WI38 (cell line): ENCODE measurements around the gene MIPOL1.
"Not testable (repeated sequence)": the region's sequence is repeated elsewhere in the genome, so short reads cannot be mapped to it uniquely, and the experiment has no call there.

ENCODE experiments used
- H3K4me3 ChIP-seq: 2 replicates; pipeline ENCODE4 v1.5.1; 2011; ENCODE audit warnings: low read depth, mild to moderate bottlenecking, control low read depth, low read length
- CTCF ChIP-seq: IDR thresholded peaks from 2 replicates; pipeline ENCODE4 v1.5.1; 2012; ENCODE audit warnings: low read depth, mild to moderate bottlenecking, control low read depth, low read length

Gene MIPOL1

GRCh38 chr14:37202812-37203211 lies 5.1 kb downstream of the MIPOL1 start:
- H3K4me3 ChIP-seq, result no peak overlapping the region
- TF ChIP-seq CTCF, result no peak

- H3K4me3 ChIP-seq, result no peak overlapping the region
- no peak for TF ChIP-seq CTCF
Observed at GRCh38 chr14:37203423-37203822, 5.7 kb downstream of the MIPOL1 start.

- not testable (repeated sequence) for H3K4me3 ChIP-seq
Observed at GRCh38 chr14:37205623-37206605, 8.2 kb downstream of the MIPOL1 start.

GRCh38 chr14:37209617-37210016 lies 11.9 kb downstream of the MIPOL1 start:
- not testable (repeated sequence) for H3K4me3 ChIP-seq

- no peak overlapping the region for H3K4me3 ChIP-seq
- no peak for TF ChIP-seq CTCF
Observed at GRCh38 chr14:37210448-37210847, 12.7 kb downstream of the MIPOL1 start.

- TF ChIP-seq CTCF, result no peak
- no peak overlapping the region for H3K4me3 ChIP-seq
Observed at GRCh38 chr14:37213016-37213415, 15.3 kb downstream of the MIPOL1 start.

- no peak overlapping the region for H3K4me3 ChIP-seq
- no peak for TF ChIP-seq CTCF
Observed at GRCh38 chr14:37215345-37215744, 17.6 kb downstream of the MIPOL1 start.

GRCh38 chr14:37221073-37221472 lies 23.3 kb downstream of the MIPOL1 start:
- TF ChIP-seq CTCF, result no peak
- H3K4me3 ChIP-seq, result no peak overlapping the region
